Erythroblast (primary cell): Measurements from ENCODE around the gene SLC9C1.

ENCODE experiments used
- DNase-seq, 2 experiments: peaks; one replicate each; lab custom pipeline; 2025; lab: John Stamatoyannopoulos, UW
- GATA1 ChIP-seq: IDR thresholded peaks from 2 replicates; pipeline ENCODE4 v1.6.1; 2011; ENCODE audit warnings: low read depth, mild to moderate bottlenecking, control low read depth, low read length, moderate library complexity
- POLR2A ChIP-seq: IDR thresholded peaks from 2 replicates; pipeline ENCODE4 v1.6.1; 2011; ENCODE audit warnings: mild to moderate bottlenecking, low read length

SLC9C1 gene

DNA sequence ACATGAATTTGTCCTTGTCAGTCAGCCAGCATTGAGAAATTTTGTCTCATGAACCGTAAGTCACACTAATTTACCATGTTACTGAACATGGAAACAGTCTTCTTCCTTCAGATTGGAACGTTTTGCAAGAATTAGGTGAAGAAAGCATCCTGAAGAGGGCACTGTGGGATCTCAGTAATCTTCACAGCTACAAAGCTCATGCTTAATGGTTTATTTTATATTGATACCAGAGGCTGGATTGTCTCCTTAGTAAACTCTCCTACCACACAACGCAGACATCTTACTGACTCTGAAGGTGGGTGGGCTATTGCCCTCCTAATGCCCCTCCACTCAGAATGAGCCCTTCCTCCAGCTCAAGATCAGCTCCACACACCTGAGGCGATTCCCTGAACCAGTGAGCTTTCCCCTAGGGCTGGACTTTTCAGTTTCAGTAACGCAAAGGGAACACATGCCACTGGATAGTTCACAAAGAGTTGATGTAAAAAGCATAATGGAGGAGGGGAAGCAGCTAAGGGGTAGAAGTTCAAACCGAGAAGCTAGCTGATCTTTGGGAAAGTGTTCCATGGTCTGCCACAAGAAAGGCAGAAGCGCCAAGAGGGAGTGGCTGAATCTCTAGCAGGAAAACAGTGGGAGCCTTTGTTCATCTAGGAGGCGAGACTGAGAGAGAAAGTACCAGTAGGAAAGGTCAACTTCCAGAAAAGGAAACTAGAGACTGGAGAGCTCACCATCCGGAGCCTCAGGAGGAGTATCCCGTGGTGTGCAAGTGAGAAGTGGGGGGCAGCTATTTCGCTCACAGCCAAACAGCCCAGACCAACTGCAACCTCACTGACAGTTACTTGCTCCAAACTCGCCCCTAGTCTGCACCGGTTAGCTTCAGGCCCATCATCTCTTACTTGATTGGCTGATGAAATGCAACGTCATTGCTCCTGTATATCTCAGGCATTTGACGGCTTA is at the start of gene SLC9C1:
Gene SLC9C1, minus strand, starts transcription at position 849 of the 954 bp plus-strand sequence. CDS start 7,425 bp downstream, outside the sequence.
- TF ChIP-seq POLR2A: no peak
- no peak for TF ChIP-seq GATA1
- DNase-seq: peak; percentile 69 to 70

- no peak for TF ChIP-seq GATA1
- no peak for TF ChIP-seq POLR2A
- no peak for DNase-seq
These were observed 47.4 kb upstream of the SLC9C1 start for GRCh38 chr3:112341386-112341785.

DNA sequence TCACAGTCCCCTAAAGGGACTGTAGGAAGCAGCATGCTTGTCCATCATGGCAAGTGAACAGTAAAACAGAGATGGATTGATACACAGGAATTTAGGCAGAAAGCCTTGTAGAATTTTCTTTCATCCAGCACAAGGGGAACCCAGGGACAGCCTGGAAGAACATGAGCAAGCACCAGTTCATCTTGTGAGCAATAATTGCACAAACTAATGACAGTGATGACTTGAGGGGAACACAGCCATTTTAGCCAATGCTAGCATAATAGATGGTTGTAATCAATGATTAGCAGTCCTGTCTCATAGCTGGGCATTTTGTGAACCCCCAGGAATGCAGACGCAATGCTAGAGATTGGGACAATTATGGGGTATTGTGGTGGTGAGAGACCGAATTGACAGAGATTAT is 45.6 kb upstream of the SLC9C1 start:
- no peak for TF ChIP-seq GATA1

GRCh38 chr3:112339134-112339533 is 45.1 kb upstream of the SLC9C1 start:
- TF ChIP-seq GATA1 (no peak), POLR2A (no peak)
- DNase-seq: no peak

More for the DNA sequence above, 45.6 kb upstream of the SLC9C1 start:
- no peak for DNase-seq

DNA sequence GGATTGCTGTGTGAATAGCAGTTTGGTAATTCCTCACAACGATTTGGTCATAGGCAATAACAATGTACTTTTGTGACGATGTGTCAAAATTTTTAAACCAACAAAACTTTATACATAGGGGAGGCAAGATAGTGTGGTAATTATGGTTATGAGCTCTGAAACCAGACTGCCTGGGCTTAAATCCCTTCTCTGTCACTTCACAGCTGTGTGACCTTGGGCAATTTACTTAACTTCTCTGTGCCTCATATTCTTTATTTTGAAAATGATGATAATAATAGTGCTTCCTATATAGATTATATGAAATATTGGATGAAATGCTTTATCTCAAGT is 44.7 kb upstream of the SLC9C1 start:
- TF ChIP-seq GATA1 (no peak), POLR2A (no peak)
- no peak for DNase-seq

- TF ChIP-seq POLR2A (no peak), GATA1 (no peak)
- DNase-seq: no peak
These were observed 44.2 kb upstream of the SLC9C1 start for GRCh38 chr3:112338021-112338726.

DNA sequence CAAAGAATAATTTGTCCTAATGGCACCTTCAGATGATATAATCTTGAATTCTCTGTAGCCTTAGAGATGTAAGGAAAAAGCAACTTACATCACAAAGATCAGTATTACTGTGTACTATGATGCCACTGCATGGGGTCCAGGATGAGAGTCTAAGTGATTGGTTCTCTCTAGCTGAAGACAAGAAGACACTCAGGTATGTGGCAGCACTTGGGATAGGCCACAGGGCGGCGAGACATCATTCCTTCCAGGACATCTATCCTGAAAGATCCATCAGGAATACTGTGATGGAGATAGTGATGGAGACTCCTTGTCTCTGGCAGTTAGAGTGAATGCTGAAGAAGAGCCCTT is 41.4 kb upstream of the SLC9C1 start:
- DNase-seq: no peak
- TF ChIP-seq GATA1 (no peak), POLR2A (no peak)

DNA sequence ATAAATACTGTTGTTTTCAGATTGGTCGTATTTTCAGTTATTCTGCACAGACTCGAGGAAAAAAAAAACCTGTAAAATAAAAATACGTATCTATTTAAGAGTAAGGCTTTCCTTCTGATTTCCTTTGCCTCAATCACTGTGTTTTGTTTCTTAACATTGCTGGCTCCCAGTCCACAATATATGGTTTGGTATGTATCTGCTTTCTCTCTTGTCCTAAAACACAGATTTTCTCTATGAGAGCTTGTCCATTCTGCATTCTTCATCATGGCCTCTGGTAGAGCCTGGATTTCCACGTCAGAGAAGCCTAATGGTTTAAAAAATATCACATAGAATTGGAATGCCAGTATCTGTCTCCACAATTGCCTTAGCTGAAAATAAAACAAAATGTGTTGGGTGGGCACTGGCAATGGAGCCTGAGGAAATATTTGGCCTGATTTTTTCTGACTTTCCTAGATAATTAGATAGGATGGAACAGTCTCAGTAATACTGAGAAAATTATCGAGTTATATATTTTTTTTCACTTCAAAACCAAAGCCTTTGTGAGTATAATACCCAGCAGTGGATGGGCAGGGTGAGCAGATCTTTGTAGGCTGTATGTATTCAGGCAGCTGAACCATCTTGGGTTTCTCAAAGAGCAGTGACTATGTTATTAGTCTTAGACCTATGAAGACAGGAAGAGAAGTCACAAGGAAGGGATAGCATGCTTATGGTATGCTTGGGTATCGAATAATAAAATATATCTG is 40.8 kb upstream of the SLC9C1 start:
- no peak for DNase-seq
- TF ChIP-seq POLR2A (no peak), GATA1 (no peak)

GRCh38 chr3:112333381-112334317 is 39.6 kb upstream of the SLC9C1 start:
- no peak for TF ChIP-seq POLR2A
- TF ChIP-seq GATA1: no peak
- no peak for DNase-seq

DNA sequence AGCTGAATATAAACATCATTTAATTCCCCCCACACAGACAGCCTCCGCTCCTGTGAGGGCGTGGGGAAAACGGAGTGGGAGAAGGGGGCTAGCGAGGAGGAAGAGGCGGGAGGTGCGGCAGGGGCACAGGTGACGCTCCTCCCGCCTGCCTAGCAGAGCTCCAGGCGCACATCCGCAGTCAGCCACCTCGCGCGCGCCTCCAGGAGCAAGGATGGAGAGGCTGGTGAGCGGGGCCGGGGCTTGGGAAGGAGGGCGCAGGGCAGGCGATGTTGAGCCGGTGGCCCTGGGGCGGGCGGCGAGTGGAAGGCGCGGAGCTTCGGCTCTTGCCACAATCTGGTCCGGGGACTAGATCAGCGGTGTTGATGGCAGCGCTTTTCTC is 39.0 kb upstream of the SLC9C1 start, which contains the start of gene CD200:
Gene CD200, plus strand, starts transcription at position 155 of the 379 bp plus-strand sequence. Its CDS starts 57 bp downstream, at position 212.
- no peak for DNase-seq
- TF ChIP-seq GATA1 (no peak), POLR2A (no peak)

DNA sequence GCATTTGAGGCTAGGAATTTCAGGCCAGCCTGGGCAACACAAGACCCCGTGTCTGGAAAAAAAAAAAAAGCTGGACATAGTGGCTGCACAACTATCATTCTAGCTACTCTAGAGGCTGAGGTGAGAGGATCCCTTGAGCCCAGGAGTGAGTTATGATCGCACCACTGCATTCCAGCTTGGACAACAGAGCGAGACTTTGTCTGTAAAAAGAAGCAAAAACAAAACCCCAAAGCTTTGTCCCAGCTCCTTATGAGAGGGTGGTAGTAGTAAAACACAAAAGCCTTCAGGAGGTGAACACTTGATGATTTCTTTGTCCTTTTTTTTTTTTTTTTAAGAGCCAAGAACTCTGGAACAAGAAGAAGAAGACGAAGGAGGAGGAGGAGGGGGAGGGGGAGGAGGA is 37.8 kb upstream of the SLC9C1 start:
- no peak for DNase-seq

DNA sequence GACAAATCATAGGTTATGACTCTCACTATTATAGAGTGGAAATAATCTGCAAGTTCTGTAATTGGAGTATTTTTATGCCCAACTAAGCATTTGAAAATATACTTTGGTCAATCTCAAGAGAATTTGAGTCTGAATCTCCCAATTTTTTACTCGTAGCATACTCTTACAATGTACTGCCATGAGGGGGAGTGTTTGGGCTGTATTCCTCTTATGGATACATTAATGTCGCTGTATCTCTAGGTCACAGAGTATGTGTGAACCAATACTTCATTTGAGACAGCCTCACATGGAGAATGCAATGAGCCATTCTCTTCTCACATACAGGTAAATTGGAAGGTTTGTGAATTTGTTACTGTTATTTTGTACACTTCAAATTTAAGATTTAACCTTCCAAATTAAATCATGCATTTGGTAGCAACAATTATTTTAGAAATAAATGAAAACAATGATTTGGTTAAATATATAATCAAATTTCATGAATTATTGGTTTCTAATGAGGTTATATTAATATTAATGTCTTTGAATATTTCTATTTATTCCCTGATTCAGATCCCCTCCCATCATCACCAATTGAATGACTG is 33.4 kb upstream of the SLC9C1 start:
- DNase-seq: peak; percentile 28 to 32
- TF ChIP-seq POLR2A (no peak), GATA1 (no peak)

More for the DNA sequence above, 37.8 kb upstream of the SLC9C1 start:
- TF ChIP-seq GATA1: no peak
- TF ChIP-seq POLR2A: no peak
